ENCODE measurements around the gene CLEC18B.
"Not testable (repeated sequence)": the region's sequence is repeated elsewhere in the genome, so short reads cannot be mapped to it uniquely, and the experiment has no call there.

CLEC18B gene

GRCh38 chr16:74420612-74421481, at the start of gene CLEC18B:
Gene CLEC18B, minus strand, starts transcription at chr16:74421478. Its CDS starts 208 bp downstream, at chr16:74421270.
- DNase-seq, result not testable (repeated sequence)

- no peak for DNase-seq
Measured at GRCh38 chr16:74469946-74470478, 48.7 kb upstream of the CLEC18B start.

- no peak for DNase-seq
Measured at GRCh38 chr16:74468807-74469525, 47.7 kb upstream of the CLEC18B start.

GRCh38 chr16:74466872-74467271, 45.6 kb upstream of the CLEC18B start:
- DNase-seq, result no peak

GRCh38 chr16:74465851-74466685, 44.8 kb upstream of the CLEC18B start:
- DNase-seq, result no peak

GRCh38 chr16:74465281-74465680, 44.0 kb upstream of the CLEC18B start:
- DNase-seq, result no peak

- DNase-seq, result no peak
Measured at GRCh38 chr16:74463888-74464287, 42.6 kb upstream of the CLEC18B start.

- no peak for DNase-seq
Measured at GRCh38 chr16:74462361-74462760, 41.1 kb upstream of the CLEC18B start.

- no peak for DNase-seq
Measured at GRCh38 chr16:74461826-74462225, 40.5 kb upstream of the CLEC18B start.

- no peak for DNase-seq
Measured at GRCh38 chr16:74460542-74460941, 39.3 kb upstream of the CLEC18B start.

- DNase-seq, result no peak
Measured at GRCh38 chr16:74456290-74456625, 35.0 kb upstream of the CLEC18B start.

- no peak for DNase-seq
Measured at GRCh38 chr16:74455619-74456289, 34.5 kb upstream of the CLEC18B start.

GRCh38 chr16:74455213-74455612, 33.9 kb upstream of the CLEC18B start:
- no peak for DNase-seq

GRCh38 chr16:74451951-74452758, 30.9 kb upstream of the CLEC18B start:
- DNase-seq, result no peak

GRCh38 chr16:74450967-74451760, 29.9 kb upstream of the CLEC18B start:
- DNase-seq, result no peak

GRCh38 chr16:74450236-74450635, 29.0 kb upstream of the CLEC18B start:
- no peak for DNase-seq

- DNase-seq, result no peak
Measured at GRCh38 chr16:74449470-74449869, 28.2 kb upstream of the CLEC18B start.

- peak; percentile 38 for DNase-seq
Measured at GRCh38 chr16:74448990-74449389, 27.7 kb upstream of the CLEC18B start.

- no peak for DNase-seq
Measured at GRCh38 chr16:74447578-74447977, 26.3 kb upstream of the CLEC18B start.

GRCh38 chr16:74446866-74447265, 25.6 kb upstream of the CLEC18B start:
- DNase-seq, result no peak

Data from femur (tissue), 1 donor.